Kidney (tissue), 14 donors: ENCODE results near the gene PDILT. TPM values are rescaled to one million over a fixed set of nuclear protein-coding genes. Genes with fewer than 3 reads are reported as not detected.

Source experiments
- DNase-seq, 5 donors: peaks; one replicate each; pipeline ENCODE4 v3.0.0-alpha.2; 2013 to 2020
- FAIRE-seq: peaks from 2 replicates; lab custom pipeline; 2012; peaks lifted over from hg19 to GRCh38; lab: Jason Lieb, UNC
- H3K27ac ChIP-seq, 2 donors: one replicate each; pipeline ENCODE4 v1.7.0; 2013; ENCODE audit warnings: low read depth in 2 of 2, low read length in 2 of 2, inconsistent platforms in 1 of 2
- H3K27me3 ChIP-seq: one replicate; pipeline ENCODE4 v1.7.1; 2013; ENCODE audit warnings: low read length, inconsistent platforms; ENCODE audit not compliant: control insufficient read depth, insufficient read depth
- H3K36me3 ChIP-seq, 3 donors: one replicate each; pipeline versions ENCODE4 v1.7.0 to v1.7.1; 2013; ENCODE audit warnings: low read length in 3 of 3, control low read depth in 1 of 3, inconsistent platforms in 1 of 3; ENCODE audit not compliant: insufficient read depth in 3 of 3, control insufficient read depth in 2 of 3
- H3K4me1 ChIP-seq, 3 donors: one replicate each; pipeline versions ENCODE4 v1.7.0 to v1.7.1; 2013; ENCODE audit warnings: low read length in 3 of 3, inconsistent platforms in 1 of 3, low read depth in 1 of 3; ENCODE audit not compliant: control insufficient read depth in 2 of 3, insufficient read depth in 2 of 3
- H3K4me3 ChIP-seq, 3 donors: one replicate each; pipeline versions ENCODE4 v1.7.0 to v1.8.1; 2013; ENCODE audit warnings: low read length in 3 of 3, control low read depth in 1 of 3, inconsistent platforms in 1 of 3
- H3K9ac ChIP-seq, 3 donors: one replicate each; pipeline versions ENCODE4 v1.7.0 to v1.7.1; 2013; ENCODE audit warnings: low read length in 3 of 3, control low read depth in 1 of 3, inconsistent platforms in 1 of 3
- H3K9me3 ChIP-seq, 3 donors: one replicate each; pipeline versions ENCODE4 v1.7.0 to v1.7.1; 2013; ENCODE audit warnings: low read length in 3 of 3, control low read depth in 1 of 3, inconsistent platforms in 1 of 3; ENCODE audit not compliant: control insufficient read depth in 2 of 3, insufficient read depth in 1 of 3
- CTCF ChIP-seq: IDR thresholded peaks from 3 replicates; pipeline ENCODE4 v1.5.1; 2012; ENCODE audit warnings: mild to moderate bottlenecking, moderate library complexity, borderline replicate concordance; ENCODE audit not compliant: insufficient read depth; ENCODE audit errors: extremely low read depth
- intact Hi-C: fragments of 100-400 bp; cut with DNase I; formaldehyde crosslinking; loops from one replicate; pipeline ENCODE4 v1.11.1; 2022
- polyA plus RNA-seq: library from polyadenylated mRNA; stranded (reverse); fragments of 350-450 nt; fragmentation: Illumina TruSeq; extraction: RNeasy Lipid Tissue Mini Kit (QIAGEN cat#74804); gene quantifications from one replicate; pipeline ENCODE4 v1.2.3, GENCODE V29; 2014; ENCODE audit warnings: low read depth, low replicate concordance; ENCODE audit not compliant: insufficient read depth
- total RNA-seq: library from RNA; stranded (reverse); fragmentation: NEBNext Ultra II Directional; extraction: Animal tissue kit (Norgen Biotek cat#: 25700); gene quantifications from one replicate; pipeline ENCODE4 v1.2.1, GENCODE V29; 2021
- donor health status: control.
- donor health status: control.
- donor health status: control.
- donor health status: control.
- donor health status: control.
- donor health status: DM: yes; HTN: yes; CAD: no.
- donor health status: Normal renal cell carcinoma (clear cell type).

Gene PDILT
- total and polyA plus RNA-seq, 2 donors from 2014 or later, result not detected

GRCh38 chr16:20319406-20319805 is 85.1 kb downstream of the PDILT start:
- no peaks in the 10 kb centered on the region for H3K27me3 ChIP-seq
- no peaks in the 10 kb centered on the region for H3K36me3 ChIP-seq
- DNase-seq (no peak), FAIRE-seq (no peak)
- no peaks in the 10 kb centered on the region for H3K4me1 ChIP-seq
- no peak for TF ChIP-seq CTCF
- H3K4me3 ChIP-seq, result no peak overlapping the region
- no peak overlapping the region for H3K9ac ChIP-seq
- H3K27ac ChIP-seq, result no peak overlapping the region
- intact Hi-C loops, result no loop called here
- no peaks in the 10 kb centered on the region for H3K9me3 ChIP-seq

- Histone ChIP-seq H3K9ac (no peak overlapping the region), H3K27ac (no peak overlapping the region), H3K27me3 (no peaks in the 10 kb centered on the region), H3K4me1 (no peaks in the 10 kb centered on the region), H3K9me3 (no peaks in the 10 kb centered on the region), H3K36me3 (no peaks in the 10 kb centered on the region), H3K4me3 (no peak overlapping the region)
- intact Hi-C loops, result no loop called here
- FAIRE-seq (no peak), DNase-seq (no peak)
- no peak for TF ChIP-seq CTCF
Measured at GRCh38 chr16:20318437-20318836, 86.1 kb downstream of the PDILT start.

GRCh38 chr16:20318006-20318405 is 86.5 kb downstream of the PDILT start:
- Histone ChIP-seq H3K36me3 (no peaks in the 10 kb centered on the region), H3K9ac (no peak overlapping the region), H3K27ac (no peak overlapping the region), H3K27me3 (no peaks in the 10 kb centered on the region), H3K4me3 (no peak overlapping the region), H3K9me3 (no peaks in the 10 kb centered on the region), H3K4me1 (no peaks in the 10 kb centered on the region)
- TF ChIP-seq CTCF, result no peak
- intact Hi-C loops, result no loop called here
- no peak for DNase-seq
- FAIRE-seq, result no peak

- H3K9ac ChIP-seq, result no peak overlapping the region
- no peak for FAIRE-seq
- H3K36me3 ChIP-seq, result no peaks in the 10 kb centered on the region
- no peak overlapping the region for H3K27ac ChIP-seq
- no peaks in the 10 kb centered on the region for H3K4me1 ChIP-seq
- intact Hi-C loops, result no loop called here
- H3K4me3 ChIP-seq, result no peak overlapping the region
- no peak for TF ChIP-seq CTCF
- DNase-seq, result no peak
- no peaks in the 10 kb centered on the region for H3K27me3 ChIP-seq
- no peaks in the 10 kb centered on the region for H3K9me3 ChIP-seq
Measured at GRCh38 chr16:20317117-20317516, 87.4 kb downstream of the PDILT start.
